Measurements from ENCODE around the gene SGCD. TPM values are rescaled to one million over a fixed set of nuclear protein-coding genes. Genes with fewer than 3 reads are reported as not detected.

SGCD gene
- total and polyA plus RNA-seq, 2 of the 4 experiments (the other 2 are of a cell fraction): 5.8 to 10.6 TPM

- POLR2A ChIA-PET (ENCODE audit: unreplicated experiment): no interaction called here
- no peak overlapping the region for H2BK15ac ChIP-seq (ENCODE audit: low read depth, low read length)
- TF ChIP-seq, protein P1, sequence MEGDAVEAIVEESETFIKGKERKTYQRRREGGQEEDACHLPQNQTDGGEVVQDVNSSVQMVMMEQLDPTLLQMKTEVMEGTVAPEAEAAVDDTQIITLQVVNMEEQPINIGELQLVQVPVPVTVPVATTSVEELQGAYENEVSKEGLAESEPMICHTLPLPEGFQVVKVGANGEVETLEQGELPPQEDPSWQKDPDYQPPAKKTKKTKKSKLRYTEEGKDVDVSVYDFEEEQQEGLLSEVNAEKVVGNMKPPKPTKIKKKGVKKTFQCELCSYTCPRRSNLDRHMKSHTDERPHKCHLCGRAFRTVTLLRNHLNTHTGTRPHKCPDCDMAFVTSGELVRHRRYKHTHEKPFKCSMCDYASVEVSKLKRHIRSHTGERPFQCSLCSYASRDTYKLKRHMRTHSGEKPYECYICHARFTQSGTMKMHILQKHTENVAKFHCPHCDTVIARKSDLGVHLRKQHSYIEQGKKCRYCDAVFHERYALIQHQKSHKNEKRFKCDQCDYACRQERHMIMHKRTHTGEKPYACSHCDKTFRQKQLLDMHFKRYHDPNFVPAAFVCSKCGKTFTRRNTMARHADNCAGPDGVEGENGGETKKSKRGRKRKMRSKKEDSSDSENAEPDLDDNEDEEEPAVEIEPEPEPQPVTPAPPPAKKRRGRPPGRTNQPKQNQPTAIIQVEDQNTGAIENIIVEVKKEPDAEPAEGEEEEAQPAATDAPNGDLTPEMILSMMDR (conservative IDR thresholded peaks at IDR 0.05; ENCODE audit: low read depth, low read length): no peak
- TF ChIP-seq NFE2L2 (IDR thresholded peaks at IDR 0.05; ENCODE audit: low read depth, low read length) (no peak), MAFK (IDR thresholded peaks at IDR 0.05; ENCODE audit: low read depth, low read length) (no peak), RFX5 (IDR thresholded peaks at IDR 0.05; ENCODE audit: low read depth, low read length) (no peak), ELK1 (IDR thresholded peaks at IDR 0.05; ENCODE audit: borderline replicate concordance, low read depth, low read length) (no peak), BHLHE40 (IDR thresholded peaks at IDR 0.05; ENCODE audit: low read depth, low read length) (no peak), RCOR1 (IDR thresholded peaks at IDR 0.05; ENCODE audit: insufficient replicate concordance, low read length) (no peak), CEBPB (IDR thresholded peaks at IDR 0.05; ENCODE audit: low read depth, low read length) (no peak), MAZ (IDR thresholded peaks at IDR 0.05; ENCODE audit: borderline replicate concordance, low read depth, low read length) (no peak), SMC3 (IDR thresholded peaks at IDR 0.05; ENCODE audit: low read depth, low read length) (no peak), RAD21 (IDR thresholded peaks at IDR 0.05; ENCODE audit: low read length) (no peak), MXI1 (IDR thresholded peaks at IDR 0.05; ENCODE audit: borderline replicate concordance, low read depth, low read length) (no peak), CHD1 (IDR thresholded peaks at IDR 0.05; ENCODE audit: low read depth, low read length) (no peak), USF2 (IDR thresholded peaks at IDR 0.05; ENCODE audit: low read depth, low read length) (no peak), FOS (IDR thresholded peaks at IDR 0.05; ENCODE audit: low read depth, low read length) (no peak), POLR2A (IDR thresholded peaks at IDR 0.05; ENCODE audit: low read depth, low read length) (no peak)
Observed at GRCh38 chr5:156628421-156628820, 301.5 kb downstream of the SGCD start.

More at GRCh38 chr5:156628421-156628820, 301.5 kb downstream of the SGCD start:
- Histone ChIP-seq H4K5ac (ENCODE audit: low read depth, low read length) (no peak overlapping the region), H2BK5ac (ENCODE audit: low read depth, low read length, poor library complexity, severe bottlenecking) (no peak overlapping the region), H3K18ac (ENCODE audit: low read depth, low read length) (no peak overlapping the region), H3K9ac (ENCODE audit: low read depth, low read length) (no peak overlapping the region), H4K8ac (ENCODE audit: low read depth in 2 of 2, low read length in 2 of 2) (no peak overlapping the region), H3K56ac (ENCODE audit: extremely low read depth, insufficient read depth, low read length) (no peak overlapping the region), H3K36me3 (ENCODE audit: control insufficient read depth, insufficient read depth, low read length) (no peaks in the 10 kb centered on the region; the same call in 1 of the 2 replicates), H2BK20ac (ENCODE audit: low read depth, low read length) (no peak overlapping the region), H3K4me1 (ENCODE audit: control insufficient read depth, insufficient read depth, low read length) (no peaks in the 10 kb centered on the region), H3K4me3 (ENCODE audit: insufficient read depth, low read depth, low read length) (no peak overlapping the region), H3K4ac (ENCODE audit: low read depth, low read length) (no peak overlapping the region), H3K79me1 (ENCODE audit: low read depth in 1 of 2, low read length in 2 of 2) (no peaks in the 10 kb centered on the region), H2AK9ac (replicated peaks; ENCODE audit: low read depth, low read length, poor library complexity) (no peak overlapping the region), H2AFZ (replicated peaks; ENCODE audit: low read length, poor library complexity) (no peak overlapping the region), H3K9me1 (ENCODE audit: insufficient read depth, low read length) (no peaks in the 10 kb centered on the region), H2BK120ac (ENCODE audit: low read depth, low read length) (no peak overlapping the region), H4K20me1 (ENCODE audit: insufficient read depth, low read length) (no peaks in the 10 kb centered on the region), H3K27me3 (ENCODE audit: control insufficient read depth, insufficient read depth, low read length) (no peaks in the 10 kb centered on the region), H3K9me3 (ENCODE audit: control insufficient read depth, insufficient read depth, low read length) (no peaks in the 10 kb centered on the region), H3K23ac (ENCODE audit: low read depth, low read length) (no peak overlapping the region), H3K4me2 (ENCODE audit: low read depth, low read length) (no peak overlapping the region), H3K27ac (ENCODE audit: insufficient read depth, low read length) (no peak overlapping the region), H4K91ac (ENCODE audit: insufficient read depth, low read depth, low read length) (no peak overlapping the region), H2AK5ac (ENCODE audit: low read depth, low read length) (no peak overlapping the region), H3K14ac (replicated peaks; ENCODE audit: low read depth, low read length) (no peak overlapping the region)
- ATAC-seq (ENCODE audit: low read depth) (no peak), DNase-seq (no peak)
- CTCF ChIA-PET: no interaction called here
- no TSS peak for BruUV-seq (replicated peaks)
- intact Hi-C loops (cut with micrococcal nuclease) (no loop called here), dilution Hi-C loops (cut with HindIII; ENCODE audit: low sequenced_read_pairs, unreplicated experiment) (no loop called here), in situ Hi-C loops (cut with MboI; ENCODE audit: low sequenced_read_pairs) (no loop called here)

All from IMR-90 (cell line).